Activated CD4-positive, CD25-positive, alpha-beta regulatory T cell treated with anti-CD3 and anti-CD28 coated beads, Interleukin-2, amount 50 U/mL, for 24 hours (primary cell): ENCODE results near the gene TMEM117.
A peak's percentile ranks its signal among the peaks of the same experiment; 100 is the strongest.

Experiments used
- ATAC-seq, 2 donors: fragments of 150-1000 bp; cut with Tn5 transposase; one replicate each; pipeline ENCODE4 v1.10.0; 2021; ENCODE audit warnings: mild to moderate bottlenecking in 1 of 2, moderate library complexity in 1 of 2

TMEM117 gene

GRCh38 chr12:43835656-43836474, at the start of gene TMEM117:
TSS of gene TMEM117 (plus strand) at chr12:43836081.
- peak; percentile 71 to 80 for ATAC-seq

GRCh38 chr12:43786899-43787693, 48.8 kb upstream of the TMEM117 start:
- no peak for ATAC-seq

- no peak for ATAC-seq
Measured at GRCh38 chr12:43789941-43790340, 45.9 kb upstream of the TMEM117 start.

- no peak for ATAC-seq
Measured at GRCh38 chr12:43795716-43796280, 40.1 kb upstream of the TMEM117 start.

- peak in 1 of 2 donors; percentile 38 for ATAC-seq
Measured at GRCh38 chr12:43797561-43798217, 38.2 kb upstream of the TMEM117 start.

- ATAC-seq = no peak
Measured at GRCh38 chr12:43805149-43805859, 30.6 kb upstream of the TMEM117 start.

- ATAC-seq = peak; percentile 96 to 97
Measured at GRCh38 chr12:43805860-43806736, 29.8 kb upstream of the TMEM117 start, which contains the start of gene TWF1. TSS of gene TWF1 (minus strand) at chr12:43806317. CDS start at chr12:43806245, 72 bp downstream.

- no peak for ATAC-seq
Measured at GRCh38 chr12:43806737-43807072, 29.2 kb upstream of the TMEM117 start.

- no peak for ATAC-seq
Measured at GRCh38 chr12:43807386-43807785, 28.5 kb upstream of the TMEM117 start.

- no peak for ATAC-seq
Measured at GRCh38 chr12:43812057-43812456, 23.8 kb upstream of the TMEM117 start.

- ATAC-seq = no peak
Measured at GRCh38 chr12:43812926-43813325, 23.0 kb upstream of the TMEM117 start.

- ATAC-seq = no peak
Measured at GRCh38 chr12:43815416-43815815, 20.5 kb upstream of the TMEM117 start.

- peak in 1 of 2 donors; percentile 17 for ATAC-seq
Measured at GRCh38 chr12:43816168-43816567, 19.7 kb upstream of the TMEM117 start.

- no peak for ATAC-seq
Measured at GRCh38 chr12:43824207-43824775, 11.6 kb upstream of the TMEM117 start.

- no peak for ATAC-seq
Measured at GRCh38 chr12:43826681-43827080, 9.2 kb upstream of the TMEM117 start.

- no peak for ATAC-seq
Measured at GRCh38 chr12:43827093-43827492, 8.8 kb upstream of the TMEM117 start.

- ATAC-seq = no peak
Measured at GRCh38 chr12:43832463-43833168, 3.3 kb upstream of the TMEM117 start.

GRCh38 chr12:43835264-43835655, 621 bp upstream of the TMEM117 start:
- peak in 1 of 2 donors; percentile 7 for ATAC-seq

GRCh38 chr12:43836475-43836989, 651 bp downstream of the TMEM117 start:
- ATAC-seq = no peak

GRCh38 chr12:43840338-43840737, 4.5 kb downstream of the TMEM117 start:
- no peak for ATAC-seq
